WTC11 (cell line): Measurements from ENCODE around the gene TCHP.

Source experiments
- ELF4 ChIP-seq: sonication (generic); formaldehyde crosslinking; IDR thresholded peaks from 2 replicates; pipeline ENCODE4 v1.8.1; 2022; ENCODE audit warnings: low read depth, mild to moderate bottlenecking, moderate library complexity, missing genetic modification reagents
- NFE2L1 ChIP-seq: sonication (generic); formaldehyde crosslinking; IDR thresholded peaks from 2 replicates; pipeline ENCODE4 v1.8.1; 2023; ENCODE audit warnings: missing genetic modification reagents
- ZNF232 ChIP-seq: sonication (generic); formaldehyde crosslinking; IDR thresholded peaks from 2 replicates; pipeline ENCODE4 v1.8.0; 2022; ENCODE audit warnings: mild to moderate bottlenecking, missing genetic modification reagents
- TF ChIP-seq, protein P1 (sequence below): sonication (generic); formaldehyde crosslinking; IDR thresholded peaks from 2 replicates; pipeline ENCODE4 v1.8.1; 2023; ENCODE audit warnings: mild to moderate bottlenecking, missing genetic modification reagents
- TF ChIP-seq, protein P2 (sequence below): fragments of 200-600 bp; IDR thresholded peaks from 2 replicates; pipeline ENCODE4 v1.8.0; 2022; ENCODE audit warnings: antibody characterized with exemption

DNA sequence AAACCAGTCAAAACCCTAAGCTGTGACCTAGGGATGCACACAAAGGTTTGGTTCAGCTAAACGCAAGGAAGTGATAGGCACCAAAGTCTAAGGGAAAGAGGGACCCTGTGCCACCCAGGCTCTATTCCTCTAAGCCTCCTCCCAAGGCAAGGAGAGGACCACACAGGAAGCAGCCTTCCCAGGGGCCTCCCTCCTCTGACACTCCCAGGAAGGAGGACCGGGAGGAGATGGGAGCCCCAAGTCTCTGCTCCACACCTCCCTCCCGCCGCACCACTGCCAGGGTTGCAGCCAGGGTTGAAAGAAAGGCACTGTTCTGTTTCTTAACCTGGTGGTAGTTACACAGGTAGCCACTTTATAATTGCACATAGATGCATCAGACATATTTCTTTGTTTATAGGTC lies 21.9 kb downstream of the TCHP start:
- TF ChIP-seq, protein P1, sequence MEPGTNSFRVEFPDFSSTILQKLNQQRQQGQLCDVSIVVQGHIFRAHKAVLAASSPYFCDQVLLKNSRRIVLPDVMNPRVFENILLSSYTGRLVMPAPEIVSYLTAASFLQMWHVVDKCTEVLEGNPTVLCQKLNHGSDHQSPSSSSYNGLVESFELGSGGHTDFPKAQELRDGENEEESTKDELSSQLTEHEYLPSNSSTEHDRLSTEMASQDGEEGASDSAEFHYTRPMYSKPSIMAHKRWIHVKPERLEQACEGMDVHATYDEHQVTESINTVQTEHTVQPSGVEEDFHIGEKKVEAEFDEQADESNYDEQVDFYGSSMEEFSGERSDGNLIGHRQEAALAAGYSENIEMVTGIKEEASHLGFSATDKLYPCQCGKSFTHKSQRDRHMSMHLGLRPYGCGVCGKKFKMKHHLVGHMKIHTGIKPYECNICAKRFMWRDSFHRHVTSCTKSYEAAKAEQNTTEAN (CRISPR knock-in tag) = no peak
- TF ChIP-seq, protein P2, sequence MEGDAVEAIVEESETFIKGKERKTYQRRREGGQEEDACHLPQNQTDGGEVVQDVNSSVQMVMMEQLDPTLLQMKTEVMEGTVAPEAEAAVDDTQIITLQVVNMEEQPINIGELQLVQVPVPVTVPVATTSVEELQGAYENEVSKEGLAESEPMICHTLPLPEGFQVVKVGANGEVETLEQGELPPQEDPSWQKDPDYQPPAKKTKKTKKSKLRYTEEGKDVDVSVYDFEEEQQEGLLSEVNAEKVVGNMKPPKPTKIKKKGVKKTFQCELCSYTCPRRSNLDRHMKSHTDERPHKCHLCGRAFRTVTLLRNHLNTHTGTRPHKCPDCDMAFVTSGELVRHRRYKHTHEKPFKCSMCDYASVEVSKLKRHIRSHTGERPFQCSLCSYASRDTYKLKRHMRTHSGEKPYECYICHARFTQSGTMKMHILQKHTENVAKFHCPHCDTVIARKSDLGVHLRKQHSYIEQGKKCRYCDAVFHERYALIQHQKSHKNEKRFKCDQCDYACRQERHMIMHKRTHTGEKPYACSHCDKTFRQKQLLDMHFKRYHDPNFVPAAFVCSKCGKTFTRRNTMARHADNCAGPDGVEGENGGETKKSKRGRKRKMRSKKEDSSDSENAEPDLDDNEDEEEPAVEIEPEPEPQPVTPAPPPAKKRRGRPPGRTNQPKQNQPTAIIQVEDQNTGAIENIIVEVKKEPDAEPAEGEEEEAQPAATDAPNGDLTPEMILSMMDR = no peak
- TF ChIP-seq NFE2L1 (CRISPR knock-in tag) = no peak
- TF ChIP-seq ZNF232 (CRISPR knock-in tag) = no peak
- no peak for TF ChIP-seq ELF4 (CRISPR knock-in tag)
